ENCODE data around the gene CRTC3. TPM values are rescaled to one million over a fixed set of nuclear protein-coding genes. Genes with fewer than 3 reads are reported as not detected.

Gene CRTC3
- total RNA-seq, 1 experiment from 2014 or later, result 3.9 TPM

DNA sequence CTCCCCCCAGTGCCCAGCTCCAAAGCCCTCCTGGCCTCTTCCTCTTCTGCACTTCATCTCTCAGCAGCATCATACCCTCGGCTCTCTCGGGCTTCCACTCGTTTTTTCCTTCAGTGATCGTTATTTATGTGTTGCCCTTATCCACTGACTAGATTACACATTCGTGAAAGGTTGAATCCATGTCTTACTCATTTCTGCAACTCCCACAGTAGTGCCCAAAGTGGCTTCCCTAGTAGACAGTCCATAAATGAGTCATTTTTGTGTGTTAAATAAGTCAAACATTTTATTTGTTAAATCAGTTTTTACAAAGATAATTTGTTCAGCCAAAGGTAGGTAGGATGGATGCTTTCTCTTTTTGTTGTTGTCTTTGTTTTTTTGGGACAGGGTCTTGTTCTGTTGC lies 87.4 kb downstream of the CRTC3 start:
- TF ChIP-seq CTCF (conservative IDR thresholded peaks at IDR 0.05), result no peak
- Histone ChIP-seq H3K23ac (ENCODE audit: insufficient read length, low read depth, low read length) (no peak overlapping the region), H2BK20ac (ENCODE audit: low read depth, low read length, poor library complexity, severe bottlenecking) (no peak overlapping the region), H3T11ph (ENCODE audit: low read length) (no peak overlapping the region), H3K27me3 (ENCODE audit: insufficient read depth, low read length) (no peaks in the 10 kb centered on the region), H3K56ac (ENCODE audit: insufficient read length, low read depth, low read length) (no peak overlapping the region), H2BK12ac (ENCODE audit: insufficient read length, low read depth, low read length) (no peak overlapping the region), H2BK15ac (ENCODE audit: low read depth, low read length) (no peak overlapping the region), H3K79me2 (ENCODE audit: insufficient read depth, low read length) (no peaks in the 10 kb centered on the region), H2BK120ac (ENCODE audit: low read depth, low read length, poor library complexity, severe bottlenecking) (no peak overlapping the region), H3K79me1 (ENCODE audit: insufficient read depth, low read depth, low read length, poor library complexity, severe bottlenecking) (no peaks in the 10 kb centered on the region), H4K5ac (ENCODE audit: insufficient read length, low read depth, low read length) (no peak overlapping the region), H3K18ac (ENCODE audit: insufficient read length, low read depth, low read length) (no peak overlapping the region), H3K9me3 (ENCODE audit: control insufficient read depth, low read depth, low read length) (no peaks in the 10 kb centered on the region), H3K9ac (ENCODE audit: extremely low read depth, insufficient read length, low read length) (no peak overlapping the region), H2BK5ac (ENCODE audit: insufficient read length, low read length) (no peak overlapping the region), H3K4ac (ENCODE audit: low read depth, low read length) (no peak overlapping the region), H4K8ac (replicated peaks; ENCODE audit: insufficient read length, low read depth, low read length) (no peak overlapping the region), H3K4me2 (ENCODE audit: insufficient read depth, insufficient read length, low read length) (no peak overlapping the region), H4K91ac (ENCODE audit: insufficient read length, low read depth, low read length) (no peak overlapping the region), H2AFZ (ENCODE audit: low read length) (no peak overlapping the region), H3K23me2 (ENCODE audit: insufficient read length, low read depth, low read length, poor library complexity, severe bottlenecking) (no peaks in the 10 kb centered on the region), H3K27ac (ENCODE audit: insufficient read length, low read depth, low read length) (no peak overlapping the region), H2AK5ac (ENCODE audit: insufficient read length, low read length) (no peak overlapping the region), H3K14ac (ENCODE audit: insufficient read depth, low read length) (no peak overlapping the region), H3K4me1 (ENCODE audit: insufficient read depth, low read length) (no peaks in the 10 kb centered on the region), H4K20me1 (ENCODE audit: control insufficient read depth, insufficient read depth, insufficient read length) (no peaks in the 10 kb centered on the region)
- WGBS (ENCODE audit: extremely low coverage, insufficient read length, low lambda C conversion rate), result no CpG with 5 or more reads among the region's 5 CpGs
- H3K27me3 Mint-ChIP-seq (ENCODE audit: low read depth), result no peaks in the 10 kb centered on the region
- DNase-seq, result no peak
- no peak overlapping the region for H3K27ac Mint-ChIP-seq
- no peaks in the 10 kb centered on the region for H3K9me3 Mint-ChIP-seq
- no peaks in the 10 kb centered on the region; a peak in 1 of 7 replicates for H3K36me3 Mint-ChIP-seq (ENCODE audit: insufficient read depth in 1 of 3, low read depth in 3 of 3)
- H3K4me1 Mint-ChIP-seq, result peaks cover 9 to 23% of the 10 kb centered on the region in 2 experiments
- no peak overlapping the region for H3K4me3 Mint-ChIP-seq
